Transverse colon (tissue), 4 donors: Measurements from ENCODE around the gene ST6GAL2. TPM values are rescaled to one million over a fixed set of nuclear protein-coding genes. Genes with fewer than 3 reads are reported as not detected.

ENCODE experiments used
- DNase-seq: peaks from one replicate; pipeline ENCODE4 v3.0.0-alpha.2; 2019
- H3K27ac ChIP-seq, 4 donors: fragments of 200-600 bp; sonication (generic); 2 replicates each; pipeline ENCODE4 v1.5.1; 2016 to 2018; ENCODE audit warnings: inconsistent platforms in 4 of 4
- H3K27me3 ChIP-seq: fragments of 200-600 bp; sonication (generic); 2 replicates; pipeline ENCODE4 v1.5.1; 2017; ENCODE audit warnings: inconsistent platforms
- H3K36me3 ChIP-seq, 4 donors: fragments of 200-600 bp; sonication (generic); 2 replicates each; pipeline ENCODE4 v1.5.1; 2017 to 2019; ENCODE audit warnings: inconsistent platforms in 4 of 4
- H3K4me1 ChIP-seq, 4 donors: fragments of 200-600 bp; sonication (generic); 2 replicates each; pipeline ENCODE4 v1.5.1; 2017 to 2020; ENCODE audit warnings: inconsistent platforms in 4 of 4
- H3K4me3 ChIP-seq, 4 donors: fragments of 200-600 bp; sonication (generic); 1 replicate in 1 of 4; 2 replicates in 3 of 4; pipeline versions ENCODE4 v1.5.1 to v1.6.1; 2017 to 2019; ENCODE audit warnings: inconsistent platforms in 4 of 4
- H3K9me3 ChIP-seq, 2 donors: fragments of 200-600 bp; sonication (generic); 2 replicates each; pipeline ENCODE4 v1.5.1; 2017 to 2019; ENCODE audit warnings: inconsistent platforms in 2 of 2
- CTCF ChIP-seq, 5 experiments: fragments of 200-600 bp in 3 of 5; fragments of 450-650 bp in 2 of 5; sonication (generic) in 3 of 5; IDR thresholded peaks; 1 replicate in 2 of 5; 2 replicates in 3 of 5; pipeline ENCODE4 v1.5.1; 2016 to 2017; ENCODE audit warnings: antibody characterized with exemption in 5 of 5, inconsistent platforms in 3 of 5, mild to moderate bottlenecking in 2 of 5, moderate library complexity in 1 of 5
- EP300 ChIP-seq: sonication (generic); formaldehyde crosslinking; IDR thresholded peaks from one replicate; pipeline ENCODE4 v1.6.1; 2017; ENCODE audit warnings: antibody characterized with exemption, low read depth
- POLR2A ChIP-seq: fragments of 450-650 bp; IDR thresholded peaks from one replicate; pipeline ENCODE4 v1.6.1; 2016; ENCODE audit warnings: antibody characterized with exemption, mild to moderate bottlenecking, moderate library complexity
- POLR2AphosphoS5 ChIP-seq, 3 donors: sonication (generic); formaldehyde crosslinking; IDR thresholded peaks; one replicate each; pipeline ENCODE4 v1.6.1; 2016; ENCODE audit warnings: antibody characterized with exemption in 3 of 3
- WGBS, 2 donors: methylation state at CpG; one replicate each; pipeline ENCODE4 v1.1.5; 2018; ENCODE audit warnings: low coverage in 1 of 2; 5-methylcytosine and 5-hydroxymethylcytosine counted together
- in situ Hi-C, 4 donors: fragments of 200-750 bp; cut with MboI; loops; one replicate each; pipeline versions ENCODE4 v1.15.0 to v1.15.1; 2017; ENCODE audit warnings: low sequenced_read_pairs in 3 of 4, low pct_ligation_motif_present in 1 of 4, low pct_unique_long_range_greater_than_20kb in 1 of 4
- intact Hi-C: fragments of 100-400 bp; cut with DNase I; formaldehyde crosslinking; loops from one replicate; pipeline ENCODE4 v1.15.1; 2023; ENCODE audit warnings: low total_unique reads
- total RNA-seq, 4 donors: library from RNA; depleted of rRNA; stranded (reverse); fragments of >200 nt; gene quantifications; one replicate each; pipeline ENCODE4 v1.1.0, GENCODE V29; 2016

ST6GAL2 gene
- total RNA-seq, 4 donors from 2014 or later = 0.16 to 2.0 (median 0.51) TPM

GRCh38 chr2:106919012-106919411, 33.0 kb upstream of the ST6GAL2 start:
- Histone ChIP-seq H3K4me3 (no peak overlapping the region), H3K27me3 (no peaks in the 10 kb centered on the region), H3K9me3 (no peaks in the 10 kb centered on the region), H3K4me1 (peaks cover 0 to 4% (median 0%) of the 10 kb centered on the region in 4 donors), H3K36me3 (no peaks in the 10 kb centered on the region), H3K27ac (no peak overlapping the region)
- 17 to 28% methylated on average over 1 of the region's 1 CpG for WGBS, 2 donors
- intact Hi-C loops (no loop called here), in situ Hi-C loops (no loop called here)
- TF ChIP-seq POLR2A = no peak
- TF ChIP-seq EP300 = no peak
- no peak for TF ChIP-seq POLR2AphosphoS5 (IDR thresholded peaks at IDR 0.05)
- no peak for TF ChIP-seq CTCF (IDR thresholded peaks at IDR 0.05)
- no peak for DNase-seq

DNA sequence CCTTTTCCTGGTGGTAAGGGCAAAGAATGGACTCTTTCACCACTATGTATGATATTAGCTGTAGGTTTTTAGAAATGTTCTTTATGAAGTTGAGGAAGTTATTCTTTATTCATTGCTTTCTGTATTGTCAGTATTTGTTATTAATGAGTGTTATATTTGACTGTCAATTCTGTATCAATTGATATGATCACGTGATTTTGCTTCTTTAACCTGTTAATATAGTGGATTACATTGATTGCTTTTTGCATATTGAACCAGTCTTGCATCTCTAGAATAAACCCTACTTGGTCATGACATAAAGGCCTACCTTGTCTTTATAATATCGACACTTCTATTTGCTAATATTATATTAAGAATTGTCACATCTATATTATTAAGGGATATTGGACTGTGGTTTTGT, 18.3 kb upstream of the ST6GAL2 start:
- intact Hi-C loops (no loop called here), in situ Hi-C loops (no loop called here)
- H3K4me1 ChIP-seq = no peaks in the 10 kb centered on the region
- H3K4me3 ChIP-seq = no peak overlapping the region
- H3K27ac ChIP-seq = no peak overlapping the region
- no peaks in the 10 kb centered on the region for H3K36me3 ChIP-seq
- no peaks in the 10 kb centered on the region for H3K27me3 ChIP-seq
- no peak for DNase-seq
- 83 to 86% methylated on average over 2 of the region's 2 CpGs for WGBS, 2 donors
- TF ChIP-seq CTCF (IDR thresholded peaks at IDR 0.05) (no peak), POLR2AphosphoS5 (IDR thresholded peaks at IDR 0.05) (no peak), EP300 (no peak), POLR2A (no peak)
- no peaks in the 10 kb centered on the region for H3K9me3 ChIP-seq

GRCh38 chr2:106899786-106900530, 14.0 kb upstream of the ST6GAL2 start:
- Histone ChIP-seq H3K36me3 (no peaks in the 10 kb centered on the region), H3K27me3 (no peaks in the 10 kb centered on the region), H3K9me3 (no peaks in the 10 kb centered on the region), H3K4me1 (no peaks in the 10 kb centered on the region), H3K4me3 (no peak overlapping the region), H3K27ac (no peak overlapping the region)
- 73 to 85% methylated on average over 6 to 7 of the region's 7 CpGs for WGBS, 2 donors
- in situ Hi-C loops (no loop called here), intact Hi-C loops (no loop called here)
- TF ChIP-seq POLR2AphosphoS5 (IDR thresholded peaks at IDR 0.05) (no peak), CTCF (IDR thresholded peaks at IDR 0.05) (no peak), EP300 (no peak), POLR2A (no peak)
- no peak for DNase-seq

DNA sequence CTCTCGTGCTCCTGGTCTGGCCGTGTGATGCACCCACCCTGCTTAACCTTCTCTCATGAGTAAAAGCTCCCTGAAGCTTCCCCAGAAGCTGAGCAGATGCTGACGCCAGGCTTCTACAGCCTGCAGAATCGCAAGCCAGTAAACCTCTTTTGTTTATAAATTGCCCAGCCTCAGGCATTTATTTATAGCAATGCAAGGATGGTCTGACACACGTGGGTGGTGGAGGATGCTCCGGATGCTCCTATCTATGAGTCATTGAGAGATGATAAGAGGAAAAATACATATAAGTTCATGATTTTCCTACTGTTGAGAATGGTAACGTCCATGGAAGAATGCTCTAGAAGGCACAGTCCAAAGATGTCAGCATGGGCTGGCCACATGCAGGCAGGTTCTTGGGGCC, 8.6 kb upstream of the ST6GAL2 start:
- 57 to 79% methylated on average over 4 to 7 of the region's 7 CpGs for WGBS, 2 donors
- no peaks in the 10 kb centered on the region for H3K9me3 ChIP-seq
- H3K27me3 ChIP-seq = peaks cover 7% of the 10 kb centered on the region
- no peak for TF ChIP-seq POLR2A
- no peak for TF ChIP-seq EP300
- TF ChIP-seq POLR2AphosphoS5 (IDR thresholded peaks at IDR 0.05) = no peak
- TF ChIP-seq CTCF (IDR thresholded peaks at IDR 0.05) = no peak
- no peak for DNase-seq
- in situ Hi-C loops (no loop called here), intact Hi-C loops (no loop called here)
- no peak overlapping the region for H3K4me3 ChIP-seq
- H3K27ac ChIP-seq = no peak overlapping the region
- H3K36me3 ChIP-seq = no peaks in the 10 kb centered on the region
- H3K4me1 ChIP-seq = no peaks in the 10 kb centered on the region
